ENCODE measurements around the gene TEX13D.

TEX13D gene

GRCh38 chrX:124378643-124379042, 46.2 kb downstream of the TEX13D start:
- Histone ChIP-seq H2BK5ac (ENCODE audit: low read length) (no peak overlapping the region), H2BK120ac (ENCODE audit: low read depth, low read length) (no peak overlapping the region), H3K36me3 (ENCODE audit: control insufficient read depth, insufficient read depth, low read length) (no peaks in the 10 kb centered on the region), H3K27ac (ENCODE audit: low read depth, low read length) (no peak overlapping the region), H3K4me3 (ENCODE audit: low read length) (no peak overlapping the region), H2BK15ac (replicated peaks; ENCODE audit: low read depth) (no peak overlapping the region), H3K18ac (ENCODE audit: low read length) (no peak overlapping the region), H3K79me1 (ENCODE audit: low read length) (no peaks in the 10 kb centered on the region), H3K9ac (ENCODE audit: low read length) (no peak overlapping the region), H3K4me1 (ENCODE audit: control insufficient read depth, low read depth, low read length) (no peaks in the 10 kb centered on the region), H3K4ac (ENCODE audit: low read depth, low read length) (no peak overlapping the region), H3K23ac (ENCODE audit: low read length) (no peak overlapping the region), H3K79me2 (ENCODE audit: control insufficient read depth, insufficient read depth, low read length) (no peaks in the 10 kb centered on the region), H3K27me3 (ENCODE audit: insufficient read depth, low read length, poor library complexity) (no peaks in the 10 kb centered on the region), H4K5ac (ENCODE audit: low read length) (no peak overlapping the region), H3K4me2 (ENCODE audit: low read length) (no peak overlapping the region), H2AK5ac (ENCODE audit: low read length) (no peak overlapping the region), H4K8ac (ENCODE audit: low read depth, low read length) (no peak overlapping the region), H3K56ac (ENCODE audit: low read length) (no peak overlapping the region)
- no peak for DNase-seq
- no CpG with 5 or more reads among the region's 4 CpGs for WGBS (ENCODE audit: extremely low coverage, insufficient coverage, low lambda C conversion rate)

- Histone ChIP-seq H3K27me3 (ENCODE audit: insufficient read depth, low read length, poor library complexity) (no peaks in the 10 kb centered on the region), H3K18ac (ENCODE audit: low read length) (no peak overlapping the region), H3K23ac (ENCODE audit: low read length) (no peak overlapping the region), H3K4me3 (ENCODE audit: low read length) (no peak overlapping the region), H3K9ac (ENCODE audit: low read length) (no peak overlapping the region), H3K27ac (ENCODE audit: low read depth, low read length) (no peak overlapping the region), H2AK5ac (ENCODE audit: low read length) (no peak overlapping the region), H3K4ac (ENCODE audit: low read depth, low read length) (no peak overlapping the region), H3K79me2 (ENCODE audit: control insufficient read depth, insufficient read depth, low read length) (no peaks in the 10 kb centered on the region), H3K56ac (ENCODE audit: low read length) (no peak overlapping the region), H3K4me1 (ENCODE audit: control insufficient read depth, low read depth, low read length) (no peaks in the 10 kb centered on the region), H2BK120ac (ENCODE audit: low read depth, low read length) (no peak overlapping the region), H3K36me3 (ENCODE audit: control insufficient read depth, insufficient read depth, low read length) (no peaks in the 10 kb centered on the region), H2BK5ac (ENCODE audit: low read length) (no peak overlapping the region), H2BK15ac (replicated peaks; ENCODE audit: low read depth) (no peak overlapping the region), H4K5ac (ENCODE audit: low read length) (no peak overlapping the region), H4K8ac (ENCODE audit: low read depth, low read length) (no peak overlapping the region), H3K79me1 (ENCODE audit: low read length) (no peaks in the 10 kb centered on the region), H3K4me2 (ENCODE audit: low read length) (no peak overlapping the region)
- no peak for DNase-seq
- WGBS (ENCODE audit: extremely low coverage, insufficient coverage, low lambda C conversion rate) = no CpG with 5 or more reads among the region's 4 CpGs
Measured at GRCh38 chrX:124383354-124383753, 50.9 kb downstream of the TEX13D start.

- H3K36me3 ChIP-seq (ENCODE audit: control insufficient read depth, insufficient read depth, low read length) = no peaks in the 10 kb centered on the region
- no peak overlapping the region for H4K8ac ChIP-seq (ENCODE audit: low read depth, low read length)
- no peak overlapping the region for H3K4me2 ChIP-seq (ENCODE audit: low read length)
- H2BK5ac ChIP-seq (ENCODE audit: low read length) = no peak overlapping the region
- H3K23ac ChIP-seq (ENCODE audit: low read length) = no peak overlapping the region
- no peak overlapping the region for H3K4me3 ChIP-seq (ENCODE audit: low read length)
- H3K79me2 ChIP-seq (ENCODE audit: control insufficient read depth, insufficient read depth, low read length) = no peaks in the 10 kb centered on the region
- no peak overlapping the region for H2BK120ac ChIP-seq (ENCODE audit: low read depth, low read length)
- H3K4ac ChIP-seq (ENCODE audit: low read depth, low read length) = no peak overlapping the region
- no CpG with 5 or more reads among the region's 6 CpGs for WGBS (ENCODE audit: extremely low coverage, insufficient coverage, low lambda C conversion rate)
- H3K79me1 ChIP-seq (ENCODE audit: low read length) = no peaks in the 10 kb centered on the region
- no peak overlapping the region for H2AK5ac ChIP-seq (ENCODE audit: low read length)
- H3K9ac ChIP-seq (ENCODE audit: low read length) = no peak overlapping the region
- no peak for DNase-seq
- H3K27me3 ChIP-seq (ENCODE audit: insufficient read depth, low read length, poor library complexity) = no peaks in the 10 kb centered on the region
- no peak overlapping the region for H3K27ac ChIP-seq (ENCODE audit: low read depth, low read length)
- H4K5ac ChIP-seq (ENCODE audit: low read length) = no peak overlapping the region
- no peak overlapping the region for H2BK15ac ChIP-seq (replicated peaks; ENCODE audit: low read depth)
- H3K56ac ChIP-seq (ENCODE audit: low read length) = no peak overlapping the region
- H3K18ac ChIP-seq (ENCODE audit: low read length) = no peak overlapping the region
- H3K4me1 ChIP-seq (ENCODE audit: control insufficient read depth, low read depth, low read length) = no peaks in the 10 kb centered on the region
Measured at GRCh38 chrX:124386401-124386800, 53.9 kb downstream of the TEX13D start.

Small RNAs within 50 kb of the gene (small RNA-seq; reads per million reads assigned to genes)
- gene AL022718.1 (ENCODE audit: insufficient read depth) = 1.1 reads per million

Data from mesendoderm (in vitro differentiated cells).